GM12864 (cell line): ENCODE results near the gene MARCKS.
A peak's percentile ranks its signal among the peaks of the same experiment; 100 is the strongest.

Source experiments
- DNase-seq: peaks from one replicate; pipeline ENCODE4 v3.0.0-alpha.2; 2011; ENCODE audit warnings: low read depth
- H3K4me3 ChIP-seq: 2 replicates; pipeline ENCODE4 v1.5.1; 2011; ENCODE audit warnings: mild to moderate bottlenecking, low read depth, low read length, control low read depth
- CTCF ChIP-seq: IDR thresholded peaks from 2 replicates; pipeline ENCODE4 v1.5.1; 2011; ENCODE audit warnings: low read depth, mild to moderate bottlenecking, moderate library complexity, low read length, control low read depth, inconsistent platforms; ENCODE audit errors: missing control alignments

Gene MARCKS

DNA sequence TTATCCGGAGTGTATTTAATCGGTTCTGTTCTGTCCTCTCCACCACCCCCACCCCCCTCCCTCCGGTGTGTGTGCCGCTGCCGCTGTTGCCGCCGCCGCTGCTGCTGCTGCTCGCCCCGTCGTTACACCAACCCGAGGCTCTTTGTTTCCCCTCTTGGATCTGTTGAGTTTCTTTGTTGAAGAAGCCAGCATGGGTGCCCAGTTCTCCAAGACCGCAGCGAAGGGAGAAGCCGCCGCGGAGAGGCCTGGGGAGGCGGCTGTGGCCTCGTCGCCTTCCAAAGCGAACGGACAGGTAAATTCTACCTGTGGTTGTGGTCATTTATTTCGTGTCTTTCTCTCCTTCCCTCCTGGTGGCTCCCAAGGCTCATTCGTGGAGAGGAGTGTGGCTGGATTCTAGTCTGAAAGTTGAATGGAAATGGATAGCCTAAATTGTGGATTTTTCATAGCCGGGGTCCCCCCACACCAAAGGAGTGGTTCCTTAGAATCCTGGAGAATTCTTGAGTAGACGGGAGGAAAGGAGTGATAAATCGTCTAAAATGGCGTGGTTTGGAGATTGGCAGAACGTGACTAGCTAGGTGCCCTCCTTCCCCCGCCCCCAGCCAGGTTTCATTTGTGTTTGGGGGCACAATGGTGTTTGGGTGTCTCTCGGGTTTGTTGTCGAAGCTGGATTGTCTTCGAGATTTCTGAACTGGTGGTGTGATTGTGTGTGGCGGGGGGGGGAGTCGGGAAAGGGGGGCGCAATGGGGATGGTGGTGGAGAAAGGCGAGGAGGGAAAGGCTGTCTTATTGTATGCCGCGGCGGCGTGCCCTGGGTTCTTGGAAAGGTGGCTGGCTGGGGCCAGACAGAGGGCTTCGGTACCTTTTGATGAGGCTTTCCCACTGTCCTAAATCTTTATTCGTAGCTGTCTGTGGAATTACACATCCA is 673 bp downstream of the MARCKS start:
- no peak for TF ChIP-seq CTCF
- peak overlapping the region; percentile 99 for H3K4me3 ChIP-seq
- DNase-seq, result no peak

DNA sequence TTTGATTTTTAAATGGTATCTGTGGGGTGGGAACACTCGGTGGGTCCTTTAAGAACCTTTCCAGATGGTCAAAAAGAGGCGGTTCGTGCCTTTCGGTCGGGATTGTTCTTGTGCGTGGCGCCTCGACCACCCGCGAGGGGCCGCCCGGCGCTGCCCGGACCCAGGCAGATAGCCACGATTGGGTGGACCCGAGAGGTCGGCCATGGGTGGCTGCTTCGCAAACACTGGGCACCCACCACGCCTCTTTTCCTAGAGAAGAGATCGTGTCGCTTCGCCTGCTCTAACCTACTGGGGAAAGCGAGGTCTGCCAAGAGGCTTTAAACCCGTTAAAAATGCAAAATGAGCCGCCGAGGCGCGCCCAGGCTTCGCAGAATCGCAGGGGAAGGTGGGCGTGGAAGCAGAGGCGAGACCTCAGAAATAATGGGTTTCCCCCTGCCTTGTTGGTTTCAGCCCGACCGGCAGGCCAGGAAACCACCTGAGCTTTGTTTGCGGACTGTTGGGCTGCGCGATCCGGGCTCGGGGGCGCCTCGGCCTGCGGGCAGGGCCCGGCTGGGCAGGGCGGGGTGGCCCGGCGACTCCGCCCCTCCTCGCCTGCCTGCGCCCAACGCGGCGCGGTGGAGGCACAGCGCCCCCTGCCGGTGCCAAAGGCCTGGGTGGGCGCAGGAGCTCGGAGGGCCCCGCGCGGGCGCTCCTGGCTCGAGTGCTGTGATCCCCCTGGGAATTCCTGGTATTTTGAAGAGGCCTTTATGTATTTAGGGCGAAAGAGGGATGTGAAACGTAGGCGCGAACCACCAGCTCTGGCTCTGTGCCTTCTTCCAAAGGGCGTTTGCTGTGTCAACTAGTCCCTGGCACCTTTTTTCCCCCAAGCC is 1.6 kb downstream of the MARCKS start:
- DNase-seq, result peak; percentile 93
- peak overlapping the region; percentile 99 for H3K4me3 ChIP-seq
- TF ChIP-seq CTCF, result peak; percentile 77

- peak overlapping the region; percentile 99 for H3K4me3 ChIP-seq
- DNase-seq, result no peak
- no peak for TF ChIP-seq CTCF
Measured at GRCh38 chr6:113859349-113860180, 2.4 kb downstream of the MARCKS start.

GRCh38 chr6:113860181-113860955 is 3.2 kb downstream of the MARCKS start:
- DNase-seq, result no peak
- TF ChIP-seq CTCF, result no peak
- H3K4me3 ChIP-seq, result peak overlapping the region; percentile 99

- no peak overlapping the region for H3K4me3 ChIP-seq
Measured at GRCh38 chr6:113862112-113862511, 5.0 kb downstream of the MARCKS start.

More at GRCh38 chr6:113862112-113862511, 5.0 kb downstream of the MARCKS start:
- TF ChIP-seq CTCF, result no peak
- DNase-seq, result no peak
